Neutrophil (primary cell): ENCODE data around the gene SPATS1.

Source experiments
- H3K27ac ChIP-seq: fragments of 200-600 bp; sonication (generic); 2 replicates; pipeline ENCODE4 v1.5.1; 2016; ENCODE audit warnings: mild to moderate bottlenecking, moderate library complexity
- H3K27me3 ChIP-seq: fragments of 200-600 bp; sonication (generic); 2 replicates; pipeline ENCODE4 v1.6.0; 2016; ENCODE audit warnings: mild to moderate bottlenecking
- H3K36me3 ChIP-seq: fragments of 200-600 bp; sonication (generic); 2 replicates; pipeline ENCODE4 v1.5.1; 2017
- H3K4me1 ChIP-seq, 2 experiments: fragments of 200-600 bp in 1 of 2; sonication (generic) in 1 of 2; 1 replicate in 1 of 2; 2 replicates in 1 of 2; pipeline versions ENCODE4 v1.5.1 to v1.6.1; 2013 to 2016; ENCODE audit warnings: low read depth in 1 of 2, low read length in 1 of 2, mild to moderate bottlenecking in 1 of 2, moderate library complexity in 1 of 2; ENCODE audit not compliant: control insufficient read depth in 1 of 2, insufficient read depth in 1 of 2
- H3K4me3 ChIP-seq, 2 experiments: fragments of 200-600 bp in 1 of 2; sonication (generic) in 1 of 2; 1 replicate in 1 of 2; 2 replicates in 1 of 2; pipeline ENCODE4 v1.5.1; 2013 to 2016; ENCODE audit warnings: low read depth in 1 of 2, low read length in 1 of 2, mild to moderate bottlenecking in 1 of 2, moderate library complexity in 1 of 2
- H3K9me3 ChIP-seq: fragments of 200-600 bp; sonication (generic); 2 replicates; pipeline ENCODE4 v1.5.1; 2016
- TF ChIP-seq, protein P1 (sequence below): fragments of 200-600 bp; sonication (generic); IDR thresholded peaks from 2 replicates; pipeline ENCODE4 v1.5.1; 2016; ENCODE audit warnings: antibody characterized with exemption

The SPATS1 gene

DNA sequence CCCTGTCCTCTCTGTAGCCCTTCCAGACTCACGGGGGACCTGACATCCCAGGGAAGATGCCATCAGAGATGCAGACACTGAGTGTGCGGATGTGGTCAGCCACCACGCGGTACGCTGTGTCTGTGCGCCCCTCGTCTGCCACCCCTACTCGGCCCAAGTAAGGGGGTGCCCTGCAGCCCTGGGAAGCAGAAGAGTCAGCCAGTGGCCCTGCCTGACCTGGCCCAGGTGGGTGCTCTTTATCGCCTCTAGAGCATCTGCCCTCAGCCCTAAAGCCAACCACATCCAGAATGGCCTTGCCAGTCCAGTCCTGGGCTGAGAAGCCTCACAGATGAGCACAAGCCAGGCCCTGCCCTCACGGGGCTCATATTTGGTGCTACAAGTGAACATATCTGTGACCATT is 35.2 kb upstream of the SPATS1 start:
- TF ChIP-seq, protein P1, sequence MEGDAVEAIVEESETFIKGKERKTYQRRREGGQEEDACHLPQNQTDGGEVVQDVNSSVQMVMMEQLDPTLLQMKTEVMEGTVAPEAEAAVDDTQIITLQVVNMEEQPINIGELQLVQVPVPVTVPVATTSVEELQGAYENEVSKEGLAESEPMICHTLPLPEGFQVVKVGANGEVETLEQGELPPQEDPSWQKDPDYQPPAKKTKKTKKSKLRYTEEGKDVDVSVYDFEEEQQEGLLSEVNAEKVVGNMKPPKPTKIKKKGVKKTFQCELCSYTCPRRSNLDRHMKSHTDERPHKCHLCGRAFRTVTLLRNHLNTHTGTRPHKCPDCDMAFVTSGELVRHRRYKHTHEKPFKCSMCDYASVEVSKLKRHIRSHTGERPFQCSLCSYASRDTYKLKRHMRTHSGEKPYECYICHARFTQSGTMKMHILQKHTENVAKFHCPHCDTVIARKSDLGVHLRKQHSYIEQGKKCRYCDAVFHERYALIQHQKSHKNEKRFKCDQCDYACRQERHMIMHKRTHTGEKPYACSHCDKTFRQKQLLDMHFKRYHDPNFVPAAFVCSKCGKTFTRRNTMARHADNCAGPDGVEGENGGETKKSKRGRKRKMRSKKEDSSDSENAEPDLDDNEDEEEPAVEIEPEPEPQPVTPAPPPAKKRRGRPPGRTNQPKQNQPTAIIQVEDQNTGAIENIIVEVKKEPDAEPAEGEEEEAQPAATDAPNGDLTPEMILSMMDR, result no peak
- H3K36me3 ChIP-seq, result peaks cover 87% of the 10 kb centered on the region

DNA sequence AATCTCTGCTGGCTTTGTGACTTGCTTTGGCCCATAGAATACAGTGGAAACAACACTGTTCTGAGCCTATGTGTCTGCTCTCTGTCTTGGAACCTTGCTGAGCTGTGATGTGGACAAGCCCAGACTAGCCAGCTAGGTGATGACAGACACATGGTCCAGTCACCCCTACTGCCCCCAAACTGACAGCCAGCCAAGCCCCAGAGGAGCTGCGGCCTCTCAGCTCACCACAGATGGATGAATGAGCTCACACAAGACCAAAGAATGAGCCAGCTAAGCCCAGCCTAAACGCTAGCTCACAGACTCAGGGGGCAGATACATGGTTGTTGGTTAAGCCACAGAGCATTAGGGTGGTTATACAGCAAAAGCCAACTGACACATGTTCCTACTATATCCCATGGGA is 33.4 kb upstream of the SPATS1 start:
- H3K27ac ChIP-seq, result no peak overlapping the region
- H3K9me3 ChIP-seq, result no peaks in the 10 kb centered on the region
- H3K4me1 ChIP-seq, result peaks cover 10 to 14% of the 10 kb centered on the region in 2 experiments
- H3K27me3 ChIP-seq, result no peaks in the 10 kb centered on the region
- H3K4me3 ChIP-seq, result no peak overlapping the region
- H3K36me3 ChIP-seq, result peaks cover 68% of the 10 kb centered on the region
- TF ChIP-seq, protein P1, result no peak

More for the DNA sequence above, 35.2 kb upstream of the SPATS1 start:
- Histone ChIP-seq H3K4me1 (peaks cover 0 to 4% of the 10 kb centered on the region in 2 experiments), H3K4me3 (no peak overlapping the region), H3K9me3 (no peaks in the 10 kb centered on the region), H3K27ac (no peak overlapping the region), H3K27me3 (no peaks in the 10 kb centered on the region)

DNA sequence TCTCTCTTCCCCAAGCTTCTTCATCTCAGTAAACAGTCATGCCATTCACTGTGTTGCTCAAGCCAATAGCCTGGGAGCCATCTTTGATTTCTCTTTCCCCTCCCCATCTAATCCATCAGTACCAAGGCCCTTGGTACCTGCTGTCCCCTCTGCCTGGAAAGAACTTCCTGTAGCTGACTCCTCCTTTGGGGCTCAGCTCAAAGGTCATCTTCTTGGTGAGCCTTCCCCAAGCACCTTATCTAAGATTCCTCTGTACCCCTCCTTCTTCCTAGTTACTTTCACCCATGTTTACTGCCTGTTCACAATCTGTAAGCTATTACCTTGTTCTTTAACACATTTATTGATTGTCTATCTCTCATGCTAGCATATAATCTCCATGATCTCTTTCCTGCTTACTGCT is 32.8 kb upstream of the SPATS1 start:
- H3K27me3 ChIP-seq, result no peaks in the 10 kb centered on the region
- TF ChIP-seq, protein P1, result no peak
- peaks cover 62% of the 10 kb centered on the region for H3K36me3 ChIP-seq
- H3K4me3 ChIP-seq, result no peak overlapping the region
- no peaks in the 10 kb centered on the region for H3K9me3 ChIP-seq
- peaks cover 10 to 14% of the 10 kb centered on the region in 2 experiments for H3K4me1 ChIP-seq
- H3K27ac ChIP-seq, result no peak overlapping the region

DNA sequence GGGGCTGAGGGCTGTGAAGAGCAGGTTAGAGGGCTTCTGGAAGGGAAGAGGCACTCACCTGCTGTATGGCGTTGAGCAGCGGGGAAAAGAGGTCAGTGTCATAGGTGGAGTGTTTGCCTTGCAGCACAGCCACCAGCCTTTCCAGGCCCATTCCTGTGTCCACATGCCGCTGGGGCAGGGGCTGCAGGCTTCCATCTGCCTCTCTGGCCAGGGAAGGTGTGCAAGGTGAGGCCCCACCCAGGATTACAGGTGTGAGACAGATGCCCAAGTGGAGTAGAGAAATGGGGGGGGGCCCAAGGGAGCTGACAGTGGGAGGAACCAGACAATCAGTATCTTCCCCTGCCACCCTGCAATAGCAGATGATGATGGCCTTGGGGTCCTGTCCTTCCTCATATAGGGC is 32.2 kb upstream of the SPATS1 start:
- no peaks in the 10 kb centered on the region for H3K9me3 ChIP-seq
- H3K4me3 ChIP-seq, result no peak overlapping the region
- no peak overlapping the region for H3K27ac ChIP-seq
- TF ChIP-seq, protein P1, result no peak
- no peaks in the 10 kb centered on the region for H3K27me3 ChIP-seq
- peaks cover 10 to 14% of the 10 kb centered on the region in 2 experiments for H3K4me1 ChIP-seq
- H3K36me3 ChIP-seq, result peaks cover 56% of the 10 kb centered on the region

DNA sequence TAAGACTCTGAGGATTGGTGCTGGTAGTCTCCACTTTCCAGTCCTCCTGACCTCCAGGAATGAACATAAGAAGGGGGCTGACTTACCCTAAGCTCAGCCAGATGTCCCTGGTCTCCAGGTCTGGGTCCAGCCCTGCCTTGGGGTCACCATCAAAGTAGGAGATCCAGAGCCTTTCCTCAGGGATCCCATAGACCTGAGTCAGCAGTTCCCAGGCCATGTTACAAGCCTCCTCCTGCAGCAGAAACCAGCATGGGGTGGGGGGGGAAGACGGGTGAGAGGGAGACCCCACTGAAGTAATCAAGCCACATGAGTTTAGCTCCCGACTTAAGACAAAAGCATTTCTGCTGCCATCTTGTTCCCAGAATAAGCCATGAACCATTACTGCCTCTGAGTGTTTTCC is 31.1 kb upstream of the SPATS1 start:
- H3K9me3 ChIP-seq, result no peaks in the 10 kb centered on the region
- H3K36me3 ChIP-seq, result peaks cover 46% of the 10 kb centered on the region
- peaks cover 21 to 23% of the 10 kb centered on the region in 2 experiments for H3K4me1 ChIP-seq
- H3K27ac ChIP-seq, result no peak overlapping the region
- TF ChIP-seq, protein P1, result no peak
- H3K27me3 ChIP-seq, result no peaks in the 10 kb centered on the region
- no peak overlapping the region for H3K4me3 ChIP-seq

DNA sequence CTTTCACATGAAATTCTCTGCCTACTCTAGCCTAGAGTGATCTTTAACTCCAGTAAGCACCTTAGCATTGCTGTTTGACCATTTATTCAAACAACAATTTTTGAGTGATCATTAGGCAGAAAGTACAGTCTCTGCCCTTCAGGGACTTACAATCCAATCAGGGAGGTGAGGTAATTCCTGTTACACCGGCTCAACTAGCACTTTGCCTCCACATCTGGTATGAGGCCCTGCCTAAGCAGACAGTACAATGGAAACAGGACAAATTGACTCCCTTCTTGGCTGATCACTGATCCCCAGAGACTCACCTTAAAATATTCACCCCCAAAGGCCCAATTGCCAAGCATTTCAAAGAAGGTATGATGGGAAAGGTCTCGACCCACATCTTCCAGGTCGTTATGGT is 30.7 kb upstream of the SPATS1 start:
- Histone ChIP-seq H3K4me1 (peaks cover 25 to 28% of the 10 kb centered on the region in 2 experiments), H3K27ac (no peak overlapping the region), H3K27me3 (no peaks in the 10 kb centered on the region), H3K36me3 (peaks cover 42% of the 10 kb centered on the region), H3K9me3 (no peaks in the 10 kb centered on the region), H3K4me3 (no peak overlapping the region)
- TF ChIP-seq, protein P1, result no peak
